ENCODE data around the gene EFCAB6. TPM values are rescaled to one million over a fixed set of nuclear protein-coding genes. Genes with fewer than 3 reads are reported as not detected.

EFCAB6 gene
- total RNA-seq, 4 donors from 2014 or later, result 1.2 to 4.0 (median 3.0) TPM

- H3K27me3 ChIP-seq, result peaks cover 0 to 56% (median 0%) of the 10 kb centered on the region in 4 donors
These were observed 328.4 kb downstream of the EFCAB6 start for GRCh38 chr22:43483669-43484068.

GRCh38 chr22:43483266-43483665, 328.8 kb downstream of the EFCAB6 start:
- Histone ChIP-seq H3K9me3 (no peaks in the 10 kb centered on the region), H3K27me3 (peaks cover 0 to 57% (median 0%) of the 10 kb centered on the region in 4 donors)
- 93% methylated on average over 7 of the region's 13 CpGs for WGBS

More at GRCh38 chr22:43483669-43484068, 328.4 kb downstream of the EFCAB6 start:
- intact Hi-C loops (cut with DNase I), result no loop called here
- no peak for DNase-seq (ENCODE audit: extremely low spot score)
- no peaks in the 10 kb centered on the region for H3K4me1 ChIP-seq
- no CpG with 5 or more reads among the region's 7 CpGs for WGBS
- no peak overlapping the region for H3K27ac ChIP-seq (replicated peaks in 1 of 4)
- H3K36me3 ChIP-seq, result no peaks in the 10 kb centered on the region
- H3K4me3 ChIP-seq, result no peak overlapping the region
- no peak for TF ChIP-seq EP300 (IDR thresholded peaks at IDR 0.05)
- no peak for TF ChIP-seq POLR2AphosphoS5 (IDR thresholded peaks at IDR 0.05)
- no peak for TF ChIP-seq POLR2A (IDR thresholded peaks at IDR 0.05; ENCODE audit: low read depth)
- TF ChIP-seq CTCF (IDR thresholded peaks at IDR 0.05), result no peak
- no peaks in the 10 kb centered on the region for H3K9me3 ChIP-seq

GRCh38 chr22:43482318-43482625, 329.8 kb downstream of the EFCAB6 start:
- Histone ChIP-seq H3K27ac (replicated peaks in 1 of 4) (no peak overlapping the region), H3K36me3 (no peaks in the 10 kb centered on the region), H3K27me3 (peaks cover 0 to 53% (median 0%) of the 10 kb centered on the region in 4 donors), H3K9me3 (no peaks in the 10 kb centered on the region), H3K4me3 (no peak overlapping the region), H3K4me1 (no peaks in the 10 kb centered on the region)
- TF ChIP-seq EP300 (IDR thresholded peaks at IDR 0.05) (no peak), CTCF (IDR thresholded peaks at IDR 0.05) (no peak)
- 53% methylated on average over 8 of the region's 8 CpGs for WGBS
- intact Hi-C loops (cut with DNase I), result no loop called here
- DNase-seq (ENCODE audit: extremely low spot score), result no peak

More at GRCh38 chr22:43483266-43483665, 328.8 kb downstream of the EFCAB6 start:
- no peak overlapping the region for H3K4me3 ChIP-seq
- no peak overlapping the region for H3K27ac ChIP-seq (replicated peaks in 1 of 4)
- DNase-seq (ENCODE audit: extremely low spot score), result no peak
- no peaks in the 10 kb centered on the region for H3K4me1 ChIP-seq
- no peak for TF ChIP-seq EP300 (IDR thresholded peaks at IDR 0.05)
- TF ChIP-seq CTCF (IDR thresholded peaks at IDR 0.05), result no peak
- no peak for TF ChIP-seq POLR2AphosphoS5 (IDR thresholded peaks at IDR 0.05)
- TF ChIP-seq POLR2A (IDR thresholded peaks at IDR 0.05; ENCODE audit: low read depth), result no peak
- H3K36me3 ChIP-seq, result no peaks in the 10 kb centered on the region
- intact Hi-C loops (cut with DNase I), result no loop called here

GRCh38 chr22:43481568-43482317, 330.4 kb downstream of the EFCAB6 start:
- peaks cover 0 to 52% (median 0%) of the 10 kb centered on the region in 4 donors for H3K27me3 ChIP-seq
- H3K9me3 ChIP-seq, result no peaks in the 10 kb centered on the region
- H3K4me3 ChIP-seq, result no peak overlapping the region
- TF ChIP-seq EP300 (IDR thresholded peaks at IDR 0.05) (no peak), POLR2A (IDR thresholded peaks at IDR 0.05; ENCODE audit: low read depth) (no peak), POLR2AphosphoS5 (IDR thresholded peaks at IDR 0.05) (no peak), CTCF (IDR thresholded peaks at IDR 0.05) (no peak)
- H3K4me1 ChIP-seq, result no peaks in the 10 kb centered on the region
- no peak for DNase-seq (ENCODE audit: extremely low spot score)
- no peaks in the 10 kb centered on the region for H3K36me3 ChIP-seq
- intact Hi-C loops (cut with DNase I), result no loop called here
- no peak overlapping the region for H3K27ac ChIP-seq (replicated peaks in 1 of 4)
- WGBS, result 51% methylated on average over 18 of the region's 18 CpGs

DNA sequence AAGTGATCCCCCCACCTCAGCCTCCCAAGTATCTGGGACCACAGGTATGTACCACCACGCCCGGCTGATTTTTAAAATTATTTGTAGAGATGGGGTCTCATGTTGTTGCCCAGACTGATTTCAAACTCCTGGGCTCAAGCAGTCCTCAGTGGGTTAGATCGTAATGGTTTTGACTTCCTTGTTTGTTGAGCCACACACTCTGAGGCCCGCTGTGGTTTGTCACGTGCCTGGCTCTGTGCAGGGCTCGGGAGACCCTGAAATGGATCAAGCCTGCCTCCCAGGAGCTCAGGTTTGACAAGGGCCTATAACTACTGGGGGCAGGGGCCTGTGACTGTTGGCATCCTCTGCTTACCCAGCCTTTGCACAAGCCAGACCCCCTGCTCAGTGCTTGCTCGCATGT, 332.1 kb downstream of the EFCAB6 start:
- Histone ChIP-seq H3K27me3 (peaks cover 0 to 37% (median 0%) of the 10 kb centered on the region in 4 donors), H3K4me3 (no peak overlapping the region), H3K9me3 (no peaks in the 10 kb centered on the region), H3K4me1 (no peaks in the 10 kb centered on the region), H3K27ac (replicated peaks in 1 of 4) (no peak overlapping the region), H3K36me3 (no peaks in the 10 kb centered on the region)
- intact Hi-C loops (cut with DNase I), result no loop called here
- no peak for DNase-seq (ENCODE audit: extremely low spot score)
- WGBS, result 78% methylated on average over 7 of the region's 7 CpGs
- TF ChIP-seq EP300 (IDR thresholded peaks at IDR 0.05) (no peak), POLR2A (IDR thresholded peaks at IDR 0.05; ENCODE audit: low read depth) (no peak), CTCF (IDR thresholded peaks at IDR 0.05) (no peak), POLR2AphosphoS5 (IDR thresholded peaks at IDR 0.05) (no peak)
